ENCODE measurements around the gene LSM7. TPM values are rescaled to one million over a fixed set of nuclear protein-coding genes. Genes with fewer than 3 reads are reported as not detected.

The LSM7 gene
- total RNA-seq, 1 donor from 2014 or later: 128 TPM

DNA sequence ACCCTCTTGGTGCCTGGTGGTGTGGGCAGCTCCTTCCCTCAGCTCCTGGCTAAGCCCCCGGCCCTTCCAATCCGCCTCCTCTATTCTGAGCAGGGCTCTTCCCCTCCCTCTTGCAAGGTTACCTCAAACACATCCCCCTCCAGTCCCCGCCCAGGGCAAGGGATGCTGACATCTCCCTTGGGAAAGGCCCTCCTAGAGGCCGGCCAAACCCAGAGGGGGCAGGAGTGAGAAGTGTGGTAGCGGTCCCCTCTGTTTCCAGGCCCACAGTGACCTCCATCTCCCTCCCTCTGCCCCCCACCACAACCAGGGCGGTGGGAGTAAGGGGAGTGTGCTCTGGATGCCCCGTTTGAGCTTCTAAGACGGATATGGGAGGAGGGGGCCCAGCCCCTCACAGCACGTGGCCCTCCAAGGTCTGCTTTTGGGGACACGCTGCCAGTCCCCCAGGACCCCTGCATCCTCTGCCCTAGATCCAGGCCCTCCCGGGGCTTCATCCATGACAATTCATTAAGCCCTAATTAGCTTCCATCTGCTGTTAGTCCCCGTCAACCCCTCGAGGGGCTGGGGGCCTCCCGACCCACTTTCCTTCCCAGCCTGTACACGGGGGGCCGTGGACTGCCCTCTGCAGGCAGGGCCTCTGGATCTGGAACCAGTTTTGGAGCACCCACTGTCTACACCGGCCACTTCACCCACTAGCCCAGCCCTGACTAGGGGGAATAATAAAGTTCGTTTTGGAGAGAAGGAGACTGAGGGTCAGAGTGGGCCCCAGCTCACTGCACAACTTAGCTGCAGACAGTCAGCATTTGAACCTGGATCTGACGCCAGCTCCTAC is 22.7 kb downstream of the LSM7 start:
- DNase-seq (ENCODE audit: extremely low read depth, low read depth, low spot score): no peak

DNA sequence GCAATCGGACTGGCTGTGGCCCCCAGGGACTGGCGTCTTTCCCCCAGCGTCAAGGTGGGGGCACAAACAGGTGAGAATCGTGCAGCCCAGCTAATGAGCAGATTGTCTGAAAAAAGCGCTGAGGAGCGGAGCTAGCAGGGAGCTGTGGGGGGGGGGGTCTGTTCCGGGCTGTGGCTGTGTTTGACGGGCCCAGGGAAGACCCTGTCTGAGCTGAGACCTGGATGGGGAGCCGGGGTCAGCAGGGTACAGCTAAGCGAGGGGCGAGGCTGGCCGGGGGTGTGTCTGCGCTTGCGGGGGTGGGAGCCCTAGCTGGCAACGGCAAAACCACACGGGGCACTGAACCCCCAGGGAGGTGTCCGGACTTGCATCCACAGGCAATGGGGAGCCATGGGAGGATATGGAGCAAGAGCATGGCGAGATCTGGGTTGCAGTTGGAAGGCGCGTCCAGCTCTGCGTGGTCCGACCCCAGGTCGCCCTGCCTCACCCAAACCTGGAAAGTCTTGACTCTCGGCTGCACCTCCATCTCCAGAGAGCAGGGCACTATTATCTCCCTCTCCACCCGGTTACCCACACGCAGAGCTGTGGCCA is 25.1 kb downstream of the LSM7 start:
- DNase-seq (ENCODE audit: extremely low read depth, low read depth, low spot score): no peak

DNA sequence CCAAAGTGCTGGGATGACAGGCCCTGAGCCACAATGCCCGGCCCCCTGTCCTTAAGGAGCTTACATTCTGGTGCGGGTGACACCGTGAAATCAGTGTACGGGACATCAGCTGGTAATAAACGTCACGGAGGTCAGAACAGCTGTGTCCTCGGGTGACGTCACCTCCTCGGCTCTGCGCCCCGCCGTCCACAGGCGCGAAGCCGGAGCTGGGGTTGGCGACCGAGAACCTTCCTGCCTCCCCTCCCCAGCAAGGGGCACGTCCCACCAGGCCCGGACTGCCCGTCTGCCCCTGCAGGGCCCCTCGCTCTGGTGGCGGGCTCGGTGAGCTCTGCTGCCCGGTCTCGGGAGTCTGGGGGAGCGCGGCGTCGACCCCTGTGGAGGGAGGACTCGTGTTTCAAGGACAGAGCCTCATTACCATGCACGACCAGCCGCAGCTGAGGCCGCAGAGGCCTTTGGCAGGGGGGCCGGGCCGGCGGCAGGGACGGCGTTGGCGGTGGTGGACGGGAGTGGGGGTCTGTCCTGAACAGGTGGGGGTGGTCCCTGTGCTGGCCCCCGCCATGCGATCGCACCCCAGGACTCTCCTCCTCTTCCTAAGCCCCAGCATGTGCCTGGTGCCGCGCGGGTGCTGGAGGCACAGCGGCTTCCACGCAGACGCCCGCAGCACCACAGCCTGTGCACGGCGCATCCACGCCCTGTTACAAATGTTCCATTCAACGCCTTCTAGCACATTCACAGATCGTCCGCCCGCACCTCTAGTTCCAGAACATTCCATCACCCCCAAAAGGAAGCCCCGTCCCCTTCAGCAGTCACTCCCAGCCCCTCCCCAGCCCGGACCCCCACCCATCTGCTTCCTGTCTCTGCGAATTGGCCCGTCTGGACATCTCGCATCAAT is 25.8 kb downstream of the LSM7 start:
- DNase-seq (ENCODE audit: extremely low read depth, low read depth, low spot score): no peak

DNA sequence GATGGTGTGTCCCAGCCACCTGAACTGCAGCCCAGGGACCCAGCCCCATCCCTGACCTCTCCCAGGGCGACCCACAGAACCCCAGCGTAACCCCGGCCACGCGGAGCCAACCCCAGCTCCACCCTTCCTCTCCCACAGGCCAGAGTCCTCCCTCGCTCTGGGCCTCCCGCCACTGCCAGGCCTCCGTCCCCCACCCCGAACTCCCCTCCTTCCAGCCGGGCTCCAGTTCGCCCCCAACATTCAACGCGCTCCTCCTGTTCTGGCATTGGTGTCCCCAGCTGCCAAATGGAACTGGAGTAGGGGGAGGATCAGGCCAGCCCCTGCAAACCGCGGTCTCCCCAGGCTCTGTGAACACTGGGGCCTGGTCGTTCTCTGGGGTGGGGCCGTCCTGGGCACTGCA is 27.9 kb downstream of the LSM7 start:
- no peak for DNase-seq (ENCODE audit: extremely low read depth, low read depth, low spot score)

DNA sequence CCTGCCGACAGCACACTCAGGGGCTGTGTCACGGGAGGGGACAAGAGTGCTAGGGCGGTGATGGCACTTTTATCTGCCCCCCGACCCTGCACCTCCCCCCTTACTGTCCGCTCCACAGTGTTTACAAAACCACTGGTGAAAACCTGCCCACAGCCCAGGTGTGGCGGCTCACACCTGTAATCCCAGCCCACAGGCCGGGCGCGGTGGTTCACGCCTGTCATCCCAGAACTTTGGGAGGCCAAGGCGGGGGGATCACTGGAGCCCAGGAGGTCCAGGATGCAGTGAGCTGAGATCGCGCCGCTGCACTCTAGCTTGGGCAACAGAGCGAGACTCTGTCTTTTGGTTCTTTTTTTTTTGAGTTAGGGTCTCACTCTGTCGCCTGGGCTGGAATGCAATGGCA is 32.2 kb downstream of the LSM7 start:
- no peak for DNase-seq (ENCODE audit: extremely low read depth, low read depth, low spot score)

DNA sequence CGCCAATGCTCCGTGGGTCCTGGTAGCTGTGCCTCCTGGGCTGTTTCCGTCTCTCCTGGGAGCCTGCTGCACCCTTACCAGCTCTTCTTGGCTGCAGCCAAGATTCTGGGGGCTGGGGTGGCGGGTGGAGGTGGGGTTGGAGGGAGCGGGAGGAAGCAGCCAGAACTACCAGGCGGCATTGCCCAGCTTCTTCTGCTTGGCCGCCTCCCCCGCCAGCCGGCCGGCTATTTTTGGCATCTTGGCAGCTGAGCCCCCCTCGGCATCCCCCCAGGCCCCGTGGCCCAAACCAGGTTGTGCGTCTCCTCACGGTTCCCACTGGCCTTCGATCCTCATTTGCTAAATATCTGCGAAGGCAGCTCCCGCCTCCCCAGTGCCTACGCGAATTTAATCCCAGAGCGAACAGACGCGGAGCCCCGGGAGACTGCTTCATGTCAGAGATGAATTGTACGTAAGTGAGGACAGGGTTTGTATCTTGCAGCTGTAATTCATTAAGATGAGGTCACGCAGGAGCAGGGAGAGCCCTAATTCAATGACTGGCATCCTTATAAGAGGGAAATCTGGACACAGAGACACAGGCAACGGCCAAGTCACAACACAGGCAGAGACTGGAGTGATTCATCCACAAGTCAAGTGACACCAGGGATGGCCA is 33.6 kb downstream of the LSM7 start:
- no peak for DNase-seq (ENCODE audit: extremely low read depth, low read depth, low spot score)

DNA sequence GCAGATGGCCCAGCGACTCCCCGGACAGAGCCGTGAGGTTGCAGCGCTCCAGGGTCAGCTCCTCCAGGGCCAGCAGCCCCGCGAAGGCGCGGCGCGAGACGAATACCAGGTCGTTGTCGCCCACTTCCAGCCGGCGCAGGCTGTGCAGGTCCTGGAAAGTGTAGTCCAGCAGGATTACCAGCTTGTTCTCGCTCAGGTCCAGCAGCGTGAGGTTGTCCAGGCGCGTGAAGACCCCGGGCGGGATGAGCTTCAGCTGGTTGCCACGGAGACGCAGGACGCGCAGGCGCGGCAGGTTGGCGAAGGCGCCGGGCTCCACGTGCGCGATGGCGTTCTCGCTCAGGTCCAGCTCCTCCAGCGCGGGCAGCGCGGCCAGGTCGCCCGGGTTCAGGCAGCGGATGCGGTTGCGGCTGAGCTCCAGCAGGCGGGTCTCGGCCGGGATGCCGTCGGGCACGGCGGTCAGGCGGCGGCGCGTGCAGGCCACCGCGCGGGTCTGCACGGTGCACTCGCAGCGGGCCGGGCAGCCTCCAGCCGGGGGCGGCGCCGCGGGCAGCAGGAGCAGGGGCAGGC is 37.1 kb downstream of the LSM7 start:
- no peak for DNase-seq (ENCODE audit: extremely low read depth, low read depth, low spot score)

DNA sequence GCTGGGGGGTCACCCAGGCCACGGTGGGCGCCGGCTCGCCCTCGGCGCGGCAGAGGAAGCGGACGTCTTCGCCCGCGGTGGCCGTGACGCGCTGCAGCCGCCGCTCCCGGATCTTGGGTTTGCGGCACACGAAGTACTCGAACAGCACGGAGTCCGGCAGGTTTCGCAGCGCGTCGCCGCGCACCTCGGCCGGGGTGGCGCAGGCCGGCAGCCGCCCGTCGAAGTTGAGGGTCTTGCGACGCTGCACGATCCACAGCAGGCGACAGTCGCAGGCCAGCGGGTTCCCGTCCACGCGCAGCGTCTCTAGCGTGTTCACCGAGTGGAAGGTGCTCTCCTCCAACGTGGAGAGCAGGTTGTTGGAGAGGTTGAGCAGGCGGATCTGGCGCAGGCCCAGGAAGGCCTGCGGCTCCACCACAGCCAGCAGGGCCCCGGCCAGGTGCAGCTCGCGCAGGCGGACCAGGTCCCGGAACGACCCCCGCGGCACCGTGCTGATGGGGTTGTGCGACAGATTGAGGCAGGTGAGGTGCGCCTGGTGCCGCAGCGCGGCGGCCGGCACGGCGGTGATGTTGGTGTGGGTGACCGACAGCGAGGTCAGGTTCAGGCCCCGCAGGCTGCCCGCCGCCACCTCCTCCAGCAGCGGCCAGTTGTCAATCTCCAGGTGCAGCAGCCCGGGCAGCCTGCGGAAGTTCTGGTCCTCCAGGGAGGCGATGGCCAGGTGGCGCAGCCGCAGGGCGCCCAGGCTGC is 37.8 kb downstream of the LSM7 start:
- no peak for DNase-seq (ENCODE audit: extremely low read depth, low read depth, low spot score)

DNA sequence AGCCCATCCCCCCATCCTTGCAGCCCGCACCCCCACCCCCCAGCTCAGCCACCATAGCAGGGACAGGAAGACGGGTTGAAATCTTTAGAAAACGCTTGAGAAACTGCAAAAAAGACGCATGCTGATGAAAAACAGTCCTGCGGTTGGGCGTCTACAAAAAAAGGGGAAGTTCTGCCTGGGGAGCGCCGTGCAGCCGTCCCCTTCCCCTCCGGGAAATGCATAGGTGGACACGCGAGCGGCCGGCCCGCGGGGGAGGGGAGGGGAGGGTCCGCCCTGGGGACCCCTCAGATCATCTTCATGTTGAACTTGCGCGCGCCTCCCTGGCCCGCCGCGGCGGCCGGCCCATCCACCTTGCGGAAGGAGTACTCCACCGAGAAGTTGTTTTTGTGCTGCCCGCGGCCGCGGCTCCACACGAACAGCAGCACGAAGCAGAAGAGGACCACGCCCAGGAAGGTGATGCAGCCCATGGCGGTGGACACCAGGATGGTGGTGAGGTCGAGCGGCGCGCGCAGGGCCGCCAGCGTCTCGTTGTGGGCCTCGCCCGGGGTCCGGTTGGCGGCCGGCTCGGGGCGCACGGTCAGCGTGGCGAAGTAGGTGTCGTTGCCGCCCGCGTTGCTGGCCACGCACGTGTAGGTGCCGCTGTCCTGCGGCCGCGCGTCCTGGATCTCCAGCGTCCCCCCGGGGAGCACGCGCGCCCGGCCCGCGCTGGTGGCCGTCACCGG is 38.5 kb downstream of the LSM7 start:
- DNase-seq (ENCODE audit: extremely low read depth, low read depth, low spot score): no peak

DNA sequence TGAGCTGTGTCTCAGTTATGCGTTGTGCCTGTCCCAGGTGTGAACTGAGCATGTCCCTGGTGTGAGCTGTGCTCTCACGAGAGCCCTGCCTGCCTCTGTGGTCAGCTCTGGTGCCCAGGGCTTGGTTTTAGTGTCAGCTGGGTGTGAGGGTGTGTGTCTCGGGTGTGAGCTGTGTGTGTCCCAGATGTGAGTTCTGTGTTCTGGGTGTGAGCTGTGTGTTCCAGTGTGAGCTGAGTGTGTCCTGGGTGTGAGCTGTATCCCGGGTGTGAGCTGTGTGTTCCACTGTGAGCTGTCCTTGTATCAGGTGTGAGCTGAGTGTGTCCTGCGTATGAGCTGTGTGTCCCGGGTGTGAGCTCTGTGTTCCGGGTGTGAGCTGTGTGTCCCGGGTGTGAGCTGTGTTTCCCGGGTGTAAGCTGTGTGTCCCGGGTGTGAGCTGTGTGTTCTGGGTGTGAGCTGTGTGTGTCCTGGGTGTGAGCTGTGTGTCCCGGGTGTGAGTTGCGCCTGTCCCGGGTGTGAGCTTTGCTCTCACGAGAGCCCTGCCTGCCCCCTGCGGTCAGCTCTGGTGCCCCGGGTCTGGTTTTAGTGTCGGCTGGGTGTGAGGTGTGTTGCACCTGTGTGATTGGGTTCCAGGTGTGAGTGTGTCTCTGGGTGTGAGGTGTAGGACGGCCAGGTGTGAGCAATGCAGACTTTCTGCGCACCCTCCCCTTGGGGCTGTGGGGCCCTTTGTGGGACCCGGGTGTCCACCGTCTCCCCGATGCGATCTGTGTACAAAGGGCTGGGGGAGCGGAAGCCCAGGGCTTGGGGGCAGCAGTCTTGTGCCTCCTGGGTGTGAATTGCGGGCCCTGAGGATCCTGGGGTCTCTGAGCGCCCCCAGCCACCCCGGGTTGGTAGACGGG is 39.3 kb downstream of the LSM7 start:
- DNase-seq (ENCODE audit: extremely low read depth, low read depth, low spot score): no peak

DNA sequence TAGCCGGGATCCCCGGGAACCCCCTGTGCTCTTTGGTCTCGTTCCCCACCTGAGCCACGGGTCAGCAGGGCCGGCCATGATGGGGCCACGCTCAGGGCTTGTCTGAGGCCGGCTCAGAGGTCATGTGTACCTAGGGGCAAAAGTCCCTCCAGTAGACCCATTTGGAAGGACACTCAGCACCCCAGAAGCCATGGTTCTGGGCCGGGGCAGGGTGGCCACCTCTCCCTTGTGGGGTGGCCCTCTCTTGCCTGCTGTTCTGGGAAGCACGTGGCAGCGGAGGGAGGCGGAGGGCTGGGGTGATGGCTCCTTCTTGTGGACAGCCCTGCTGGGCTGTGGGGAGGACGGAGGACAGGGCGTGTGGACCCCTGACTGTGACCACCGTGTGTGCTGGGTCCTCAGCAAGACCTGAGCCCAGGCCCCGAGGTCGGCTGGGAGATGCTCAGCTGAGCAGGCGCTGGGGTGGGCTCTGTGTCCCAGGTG is 40.0 kb downstream of the LSM7 start:
- no peak for DNase-seq (ENCODE audit: extremely low read depth, low read depth, low spot score)

DNA sequence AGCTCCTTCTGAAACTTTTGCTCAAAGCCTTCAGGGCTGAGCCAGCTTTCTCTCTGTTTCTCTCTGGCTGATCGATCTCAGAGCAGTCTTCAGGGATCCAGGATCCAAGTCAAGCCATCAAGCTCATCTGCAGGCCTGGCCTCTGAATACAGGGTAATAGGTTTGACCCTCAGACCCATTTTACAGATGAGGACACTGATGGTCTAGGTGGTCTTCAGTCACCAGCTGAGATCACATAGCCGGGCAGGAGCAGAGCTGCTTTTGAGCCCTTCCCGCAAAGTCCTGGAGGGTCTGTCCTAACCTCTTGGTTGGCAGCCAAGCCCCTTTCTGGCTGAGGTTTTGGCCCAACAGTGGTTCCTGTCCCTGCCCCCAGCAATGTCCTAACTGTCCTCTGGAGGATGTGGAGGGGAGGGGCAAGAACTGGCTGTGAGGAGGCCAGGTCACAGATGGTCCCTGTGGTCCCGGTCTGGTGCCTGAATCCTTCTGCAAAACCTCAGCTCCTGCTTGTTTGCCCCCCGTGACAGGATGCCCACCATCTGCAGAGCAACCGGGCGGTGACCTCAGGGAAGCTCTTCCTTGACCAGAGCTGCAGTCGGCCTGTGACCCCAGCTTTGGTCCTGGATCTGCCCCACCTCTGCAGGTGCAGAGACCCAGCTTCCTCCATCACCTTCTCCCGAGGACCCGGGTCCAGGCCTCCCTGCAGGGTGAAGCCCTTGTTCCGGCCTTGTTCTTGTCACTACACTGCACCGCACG is 40.6 kb downstream of the LSM7 start:
- no peak for DNase-seq (ENCODE audit: extremely low read depth, low read depth, low spot score)

DNA sequence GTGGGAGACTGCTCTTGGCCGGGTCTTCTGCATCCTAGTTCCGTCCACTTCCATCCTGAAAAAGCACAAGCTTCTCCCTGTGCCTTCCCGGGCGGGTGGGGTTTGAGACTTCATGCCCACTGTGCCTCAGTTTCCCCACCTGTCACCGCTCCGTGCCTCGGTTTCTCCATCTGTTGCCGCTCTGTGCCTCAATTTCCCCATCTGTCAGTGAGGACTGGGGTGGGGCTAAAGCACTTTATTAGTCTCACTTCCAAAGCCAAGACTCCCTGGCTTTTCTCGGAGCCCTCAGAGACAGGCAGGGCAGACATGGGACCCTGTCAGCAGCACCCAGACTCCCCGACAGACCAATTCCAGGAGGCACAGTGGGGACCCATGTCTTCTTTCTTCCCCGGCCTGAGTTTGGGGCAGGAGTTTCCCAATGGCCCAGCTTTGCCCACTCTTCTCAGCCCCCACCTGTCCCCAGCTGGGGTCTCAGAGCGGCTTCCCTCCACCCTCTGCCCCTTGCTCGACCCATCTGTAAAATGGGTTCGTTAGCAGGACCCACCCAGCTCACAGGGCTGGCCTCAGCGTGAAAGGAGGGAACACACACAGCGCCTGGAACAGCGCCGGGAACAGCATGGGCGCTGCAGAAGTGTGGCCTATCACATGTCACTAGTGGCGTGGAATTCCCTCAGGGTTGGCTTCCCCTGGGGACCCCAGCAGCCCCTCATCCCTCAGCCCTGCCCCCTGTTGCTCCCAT is 41.8 kb downstream of the LSM7 start:
- DNase-seq (ENCODE audit: extremely low read depth, low read depth, low spot score): no peak

DNA sequence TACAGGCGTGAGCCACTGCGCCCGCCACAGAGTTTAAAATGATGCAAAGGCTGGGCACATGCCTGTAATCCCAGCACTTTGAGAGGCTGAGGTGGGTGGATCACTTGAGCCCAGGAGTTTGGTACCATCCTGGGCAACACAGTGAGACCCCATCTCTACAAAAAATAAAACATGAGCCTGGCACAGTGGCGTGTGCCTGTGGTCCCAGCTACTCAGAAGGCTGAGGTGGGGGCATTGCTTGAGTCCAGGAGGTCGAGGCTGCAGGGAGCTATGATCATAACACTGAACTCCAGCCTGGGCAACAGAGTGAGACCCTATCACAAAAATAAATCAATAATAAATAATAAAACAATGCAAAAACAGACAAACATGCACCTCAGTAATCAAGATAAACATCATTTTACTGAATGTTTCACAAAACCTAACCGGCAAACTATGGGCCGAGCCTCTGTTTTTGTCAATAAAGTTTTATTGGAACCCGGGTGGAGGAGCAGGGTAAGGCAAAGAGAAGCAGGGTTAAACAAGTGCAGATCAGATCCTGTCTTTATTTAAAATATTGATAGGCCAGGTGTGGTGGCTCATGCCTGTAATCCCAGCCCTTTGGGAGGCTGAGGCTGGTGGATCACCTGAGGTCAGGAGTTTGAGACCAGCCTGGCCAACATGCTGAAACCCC is 44.4 kb downstream of the LSM7 start:
- DNase-seq (ENCODE audit: extremely low read depth, low read depth, low spot score): no peak

DNA sequence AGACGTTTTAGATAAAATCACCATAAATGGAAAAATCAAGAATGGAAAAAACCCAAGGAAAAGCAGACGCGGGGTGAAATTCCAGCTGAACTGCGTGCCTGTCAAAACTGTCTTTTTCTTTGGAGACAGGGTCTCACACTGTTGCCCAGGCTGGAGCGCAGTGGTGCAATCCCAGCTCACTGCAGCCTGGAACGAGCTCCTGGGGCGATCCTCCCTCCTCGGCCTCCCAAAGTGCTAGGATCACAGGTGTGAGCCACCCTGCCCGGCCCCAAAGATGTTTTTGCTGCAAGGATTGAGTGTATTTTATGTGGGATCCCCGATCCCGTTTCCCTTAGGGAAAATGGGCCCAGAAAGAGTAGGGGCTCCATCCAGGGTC is 45.5 kb downstream of the LSM7 start:
- no peak for DNase-seq (ENCODE audit: extremely low read depth, low read depth, low spot score)

Measured in glomerular endothelial cell (primary cell).